ENCODE measurements around the gene PPP1R9A.

The PPP1R9A gene

GRCh38 chr7:95297041-95297440 is 389.6 kb downstream of the PPP1R9A start:
- H3K9me3 ChIP-seq (ENCODE audit: insufficient read depth, low read depth, low read length), result no peaks in the 10 kb centered on the region
- no peak for TF ChIP-seq EZH2phosphoT487 (IDR thresholded peaks at IDR 0.05; ENCODE audit: borderline replicate concordance)
- TF ChIP-seq, protein P1, sequence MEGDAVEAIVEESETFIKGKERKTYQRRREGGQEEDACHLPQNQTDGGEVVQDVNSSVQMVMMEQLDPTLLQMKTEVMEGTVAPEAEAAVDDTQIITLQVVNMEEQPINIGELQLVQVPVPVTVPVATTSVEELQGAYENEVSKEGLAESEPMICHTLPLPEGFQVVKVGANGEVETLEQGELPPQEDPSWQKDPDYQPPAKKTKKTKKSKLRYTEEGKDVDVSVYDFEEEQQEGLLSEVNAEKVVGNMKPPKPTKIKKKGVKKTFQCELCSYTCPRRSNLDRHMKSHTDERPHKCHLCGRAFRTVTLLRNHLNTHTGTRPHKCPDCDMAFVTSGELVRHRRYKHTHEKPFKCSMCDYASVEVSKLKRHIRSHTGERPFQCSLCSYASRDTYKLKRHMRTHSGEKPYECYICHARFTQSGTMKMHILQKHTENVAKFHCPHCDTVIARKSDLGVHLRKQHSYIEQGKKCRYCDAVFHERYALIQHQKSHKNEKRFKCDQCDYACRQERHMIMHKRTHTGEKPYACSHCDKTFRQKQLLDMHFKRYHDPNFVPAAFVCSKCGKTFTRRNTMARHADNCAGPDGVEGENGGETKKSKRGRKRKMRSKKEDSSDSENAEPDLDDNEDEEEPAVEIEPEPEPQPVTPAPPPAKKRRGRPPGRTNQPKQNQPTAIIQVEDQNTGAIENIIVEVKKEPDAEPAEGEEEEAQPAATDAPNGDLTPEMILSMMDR (conservative IDR thresholded peaks at IDR 0.05; ENCODE audit: low read length), result no peak
- H3F3A ChIP-seq (ENCODE audit: low read depth), result no peaks in the 10 kb centered on the region
- no peak overlapping the region for H3K4me3 ChIP-seq (ENCODE audit: low read length, poor library complexity, severe bottlenecking)
- H3K9ac ChIP-seq (ENCODE audit: low read depth, low read length, poor library complexity, severe bottlenecking), result no peak overlapping the region
- H3K4me1 ChIP-seq (ENCODE audit: insufficient read depth, low read length, poor library complexity, severe bottlenecking), result no peaks in the 10 kb centered on the region
- H2AFZ ChIP-seq (ENCODE audit: low read length), result no peak overlapping the region
- H3K9me2 ChIP-seq (replicated peaks; ENCODE audit: low read depth, low read length), result no peaks in the 10 kb centered on the region
- no peak overlapping the region for H3K4me2 ChIP-seq (ENCODE audit: low read depth, low read length, poor library complexity, severe bottlenecking)
- no peaks in the 10 kb centered on the region for H4K20me1 ChIP-seq (ENCODE audit: insufficient read depth, low read length, poor library complexity, severe bottlenecking)
- no peaks in the 10 kb centered on the region for H3K36me3 ChIP-seq (ENCODE audit: insufficient read depth, low read length)
- no peaks in the 10 kb centered on the region for H3K27me3 ChIP-seq (ENCODE audit: insufficient read depth, low read length, poor library complexity, severe bottlenecking)
- H3K79me2 ChIP-seq (ENCODE audit: insufficient read depth, low read length), result no peaks in the 10 kb centered on the region

DNA sequence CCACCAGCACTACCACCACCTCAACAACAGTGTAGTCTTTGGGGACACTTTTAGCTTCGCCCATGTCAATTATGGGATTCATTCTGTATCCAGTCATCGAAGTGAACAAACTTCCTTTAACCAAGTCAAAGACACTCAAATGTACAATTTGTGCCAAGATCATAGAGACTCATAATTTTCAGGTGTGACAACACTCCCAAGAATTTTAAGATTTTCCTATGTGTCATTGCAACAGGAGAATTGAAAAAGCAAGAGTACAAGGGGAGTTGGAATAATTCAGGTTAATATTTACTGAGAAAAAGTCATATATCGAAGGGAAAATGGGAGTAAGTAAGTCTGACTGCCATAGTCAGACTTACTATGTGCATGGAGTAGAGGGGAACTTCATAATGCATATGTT is 390.7 kb downstream of the PPP1R9A start:
- Histone ChIP-seq H3K9me3 (ENCODE audit: insufficient read depth, low read depth, low read length) (no peaks in the 10 kb centered on the region), H3K4me2 (ENCODE audit: low read depth, low read length, poor library complexity, severe bottlenecking) (no peak overlapping the region), H3K9me2 (replicated peaks; ENCODE audit: low read depth, low read length) (no peaks in the 10 kb centered on the region), H3K4me3 (ENCODE audit: low read length, poor library complexity, severe bottlenecking) (no peak overlapping the region), H3K9ac (ENCODE audit: low read depth, low read length, poor library complexity, severe bottlenecking) (no peak overlapping the region), H3K4me1 (ENCODE audit: insufficient read depth, low read length, poor library complexity, severe bottlenecking) (no peaks in the 10 kb centered on the region), H3K36me3 (ENCODE audit: insufficient read depth, low read length) (no peaks in the 10 kb centered on the region), H3F3A (ENCODE audit: low read depth) (no peaks in the 10 kb centered on the region), H3K79me2 (ENCODE audit: insufficient read depth, low read length) (no peaks in the 10 kb centered on the region), H2AFZ (ENCODE audit: low read length) (no peak overlapping the region), H4K20me1 (ENCODE audit: insufficient read depth, low read length, poor library complexity, severe bottlenecking) (no peaks in the 10 kb centered on the region), H3K27me3 (ENCODE audit: insufficient read depth, low read length, poor library complexity, severe bottlenecking) (no peaks in the 10 kb centered on the region)
- TF ChIP-seq, protein P1 (conservative IDR thresholded peaks at IDR 0.05; ENCODE audit: low read length), result no peak
- TF ChIP-seq EZH2phosphoT487 (IDR thresholded peaks at IDR 0.05; ENCODE audit: borderline replicate concordance), result no peak

DNA sequence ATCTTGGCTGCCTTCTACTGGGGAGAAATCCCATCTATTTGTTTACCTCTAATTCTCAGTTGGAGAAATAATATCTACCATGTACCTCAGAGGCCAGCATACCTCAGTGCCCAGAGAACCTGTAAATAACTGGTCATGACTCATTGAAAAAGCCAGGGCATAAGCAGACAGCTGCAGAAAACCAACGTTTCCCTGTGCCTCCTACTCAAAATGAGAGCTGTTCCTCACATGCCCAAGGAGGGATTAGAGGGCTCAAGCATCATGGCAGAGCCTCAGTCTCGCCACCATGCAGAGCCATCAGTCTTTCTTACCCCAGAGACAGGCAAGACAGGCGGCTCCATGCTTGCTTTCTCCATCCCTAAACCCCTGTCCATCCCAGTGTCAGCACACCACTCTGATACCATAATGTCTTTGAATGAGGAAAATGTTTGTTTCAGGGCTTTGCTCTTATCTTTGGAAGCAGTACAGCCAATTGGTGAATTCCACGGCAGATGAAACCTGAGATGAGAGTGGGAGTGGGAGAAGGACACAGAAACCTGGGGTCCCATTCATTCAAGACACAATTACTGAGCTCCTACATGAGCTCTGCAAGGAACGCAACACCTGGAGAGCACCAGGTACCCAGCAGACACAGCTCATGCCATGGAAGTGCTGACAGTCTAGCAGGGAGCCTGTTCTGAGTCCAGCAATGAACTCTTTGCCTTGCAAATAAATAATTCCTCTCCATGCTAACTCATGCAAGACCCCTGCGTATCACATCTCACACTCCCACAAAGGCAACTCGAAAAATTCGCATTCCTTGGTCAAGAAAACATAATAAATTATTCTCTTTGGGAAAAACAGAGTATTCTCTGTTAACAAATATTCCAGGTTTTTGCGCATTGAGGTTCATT is 395.9 kb downstream of the PPP1R9A start:
- Histone ChIP-seq H3K9me3 (ENCODE audit: insufficient read depth, low read depth, low read length) (no peaks in the 10 kb centered on the region), H3K27me3 (ENCODE audit: insufficient read depth, low read length, poor library complexity, severe bottlenecking) (no peaks in the 10 kb centered on the region), H3K79me2 (ENCODE audit: insufficient read depth, low read length) (no peaks in the 10 kb centered on the region), H3K4me1 (ENCODE audit: insufficient read depth, low read length, poor library complexity, severe bottlenecking) (no peaks in the 10 kb centered on the region), H2AFZ (ENCODE audit: low read length) (no peak overlapping the region), H3K9me2 (replicated peaks; ENCODE audit: low read depth, low read length) (no peaks in the 10 kb centered on the region), H4K20me1 (ENCODE audit: insufficient read depth, low read length, poor library complexity, severe bottlenecking) (no peaks in the 10 kb centered on the region), H3K9ac (ENCODE audit: low read depth, low read length, poor library complexity, severe bottlenecking) (no peak overlapping the region), H3K4me3 (ENCODE audit: low read length, poor library complexity, severe bottlenecking) (no peak overlapping the region), H3K36me3 (ENCODE audit: insufficient read depth, low read length) (no peaks in the 10 kb centered on the region), H3K4me2 (ENCODE audit: low read depth, low read length, poor library complexity, severe bottlenecking) (no peak overlapping the region), H3F3A (ENCODE audit: low read depth) (no peaks in the 10 kb centered on the region)
- TF ChIP-seq EZH2phosphoT487 (IDR thresholded peaks at IDR 0.05; ENCODE audit: borderline replicate concordance), result no peak
- TF ChIP-seq, protein P1 (conservative IDR thresholded peaks at IDR 0.05; ENCODE audit: low read length), result no peak
